Suprapubic skin (tissue), 4 donors: Measurements from ENCODE around the gene ANKLE2. TPM values are rescaled to one million over a fixed set of nuclear protein-coding genes. Genes with fewer than 3 reads are reported as not detected.
A peak's percentile ranks its signal among the peaks of the same experiment; 100 is the strongest.

Source experiments
- DNase-seq, 2 donors: peaks; one replicate each; pipeline ENCODE4 v3.0.0-alpha.2; 2019; ENCODE audit warnings: low spot score in 2 of 2
- H3K27ac ChIP-seq: fragments of 200-600 bp; sonication (generic); one replicate; pipeline ENCODE4 v1.5.1; 2019
- H3K27me3 ChIP-seq: fragments of 200-600 bp; sonication (generic); one replicate; pipeline ENCODE4 v1.5.1; 2019
- H3K36me3 ChIP-seq: fragments of 200-600 bp; sonication (generic); one replicate; pipeline ENCODE4 v1.5.1; 2019
- H3K4me1 ChIP-seq: fragments of 200-600 bp; sonication (generic); one replicate; pipeline ENCODE4 v1.5.1; 2019
- H3K4me3 ChIP-seq: fragments of 200-600 bp; sonication (generic); one replicate; pipeline ENCODE4 v1.5.1; 2019; ENCODE audit warnings: mild to moderate bottlenecking
- H3K9me3 ChIP-seq: fragments of 200-600 bp; sonication (generic); one replicate; pipeline ENCODE4 v1.5.1; 2019
- CTCF ChIP-seq, 2 donors: fragments of 200-600 bp in 1 of 2; fragments of 450-650 bp in 1 of 2; sonication (generic) in 1 of 2; IDR thresholded peaks; one replicate each; pipeline ENCODE4 v1.5.1; 2016 to 2019; ENCODE audit warnings: antibody characterized with exemption in 2 of 2, mild to moderate bottlenecking in 1 of 2, moderate library complexity in 1 of 2
- EP300 ChIP-seq: sonication (generic); formaldehyde crosslinking; IDR thresholded peaks from one replicate; pipeline ENCODE4 v1.6.1; 2017; ENCODE audit warnings: antibody characterized with exemption
- POLR2A ChIP-seq, 2 donors: fragments of 450-650 bp; IDR thresholded peaks; one replicate each; pipeline ENCODE4 v1.6.1; 2017; ENCODE audit warnings: antibody characterized with exemption in 2 of 2, mild to moderate bottlenecking in 2 of 2, moderate library complexity in 2 of 2
- POLR2AphosphoS5 ChIP-seq, 3 donors: sonication (generic); formaldehyde crosslinking; IDR thresholded peaks; one replicate each; pipeline ENCODE4 v1.6.1; 2017; ENCODE audit warnings: antibody characterized with exemption in 3 of 3
- WGBS: methylation state at CpG from one replicate; pipeline ENCODE4 v1.1.5; 2018; 5-methylcytosine and 5-hydroxymethylcytosine counted together
- total RNA-seq, 4 donors: library from RNA; depleted of rRNA; stranded (reverse); fragments of >200 nt; gene quantifications; one replicate each; pipeline ENCODE4 v1.1.0, GENCODE V29; 2016

The ANKLE2 gene
- total RNA-seq, 4 donors from 2014 or later, result 74.7 to 222 (median 111) TPM

GRCh38 chr12:132690112-132690511, 71.5 kb downstream of the ANKLE2 start:
- H3K9me3 ChIP-seq, result no peaks in the 10 kb centered on the region
- TF ChIP-seq CTCF (IDR thresholded peaks at IDR 0.05), result no peak
- no peak for TF ChIP-seq EP300
- TF ChIP-seq POLR2A (IDR thresholded peaks at IDR 0.05), result no peak
- TF ChIP-seq POLR2AphosphoS5 (IDR thresholded peaks at IDR 0.05), result no peak
- 96% methylated on average over 9 of the region's 9 CpGs for WGBS
- DNase-seq, result no peak
- H3K4me3 ChIP-seq, result no peak overlapping the region
- no peaks in the 10 kb centered on the region for H3K27me3 ChIP-seq
- H3K36me3 ChIP-seq, result no peaks in the 10 kb centered on the region
- no peak overlapping the region for H3K27ac ChIP-seq
- H3K4me1 ChIP-seq, result peaks cover 16% of the 10 kb centered on the region

GRCh38 chr12:132689227-132689626, 72.4 kb downstream of the ANKLE2 start:
- 62% methylated on average over 18 of the region's 18 CpGs for WGBS
- peaks cover 14% of the 10 kb centered on the region for H3K4me1 ChIP-seq
- H3K27ac ChIP-seq, result no peak overlapping the region
- no peaks in the 10 kb centered on the region for H3K27me3 ChIP-seq
- DNase-seq, result no peak
- H3K9me3 ChIP-seq, result no peaks in the 10 kb centered on the region
- no peak for TF ChIP-seq CTCF (IDR thresholded peaks at IDR 0.05)
- TF ChIP-seq POLR2AphosphoS5 (IDR thresholded peaks at IDR 0.05), result no peak
- no peak for TF ChIP-seq EP300
- no peak for TF ChIP-seq POLR2A (IDR thresholded peaks at IDR 0.05)
- H3K4me3 ChIP-seq, result no peak overlapping the region
- no peaks in the 10 kb centered on the region for H3K36me3 ChIP-seq

- Histone ChIP-seq H3K27me3 (no peaks in the 10 kb centered on the region), H3K4me3 (peak within 1 kb of the TSS; percentile 97), H3K27ac (peak within 1 kb of the TSS; percentile 60), H3K4me1 (peaks cover 14% of the 10 kb centered on the region), H3K36me3 (no peaks in the 10 kb centered on the region), H3K9me3 (no peaks in the 10 kb centered on the region)
- TF ChIP-seq POLR2AphosphoS5 (IDR thresholded peaks at IDR 0.05) (peak in 1 of 3 donors; percentile 22), POLR2A (IDR thresholded peaks at IDR 0.05) (no peak)
- WGBS, result 7% methylated on average over 8 of the region's 134 CpGs
- DNase-seq, result peak; percentile 97
These were observed 74.1 kb downstream of the ANKLE2 start, which contains the start of the genes POLE and PXMP2 for GRCh38 chr12:132687211-132688164. POLE (minus strand) TSS chr12:132687342; CDS start chr12:132687315, 27 bp downstream. PXMP2 (plus strand) TSS chr12:132687587; CDS start chr12:132687671, 84 bp downstream.

GRCh38 chr12:132686825-132687210, 74.8 kb downstream of the ANKLE2 start:
- Histone ChIP-seq H3K4me1 (peaks cover 14% of the 10 kb centered on the region), H3K9me3 (no peaks in the 10 kb centered on the region), H3K27ac (peak overlapping the region; percentile 60), H3K4me3 (peak overlapping the region; percentile 97), H3K27me3 (no peaks in the 10 kb centered on the region), H3K36me3 (no peaks in the 10 kb centered on the region)
- TF ChIP-seq CTCF (IDR thresholded peaks at IDR 0.05), result no peak
- no peak for DNase-seq
- WGBS, result no CpG with 5 or more reads among the region's 55 CpGs

- TF ChIP-seq EP300 (no peak), POLR2AphosphoS5 (IDR thresholded peaks at IDR 0.05) (no peak), POLR2A (IDR thresholded peaks at IDR 0.05) (no peak), CTCF (IDR thresholded peaks at IDR 0.05) (no peak)
- Histone ChIP-seq H3K27me3 (no peaks in the 10 kb centered on the region), H3K9me3 (no peaks in the 10 kb centered on the region), H3K4me3 (no peak overlapping the region), H3K36me3 (no peaks in the 10 kb centered on the region), H3K4me1 (peaks cover 14% of the 10 kb centered on the region), H3K27ac (no peak overlapping the region)
- no peak for DNase-seq
- 67% methylated on average over 3 of the region's 5 CpGs for WGBS
These were observed 76.2 kb downstream of the ANKLE2 start for GRCh38 chr12:132685400-132685799.
